H9 (cell line): ENCODE data around the gene IGF2R. TPM values are rescaled to one million over a fixed set of nuclear protein-coding genes. Genes with fewer than 3 reads are reported as not detected.

Experiments
- DNase-seq: peaks from one replicate; pipeline ENCODE4 v3.0.0-alpha.2; 2017
- H2AFZ ChIP-seq: one replicate; pipeline ENCODE4 v1.6.1; 2013; ENCODE audit warnings: mild to moderate bottlenecking, low read length, control low read depth, moderate library complexity
- H2AK5ac ChIP-seq: 2 replicates; pipeline ENCODE4 v1.6.1; 2013; ENCODE audit warnings: low read length, control low read depth, mixed read lengths; ENCODE audit not compliant: insufficient read length
- H2BK120ac ChIP-seq: one replicate; pipeline ENCODE4 v1.6.1; 2013; ENCODE audit warnings: low read depth, mild to moderate bottlenecking, low read length, control low read depth, inconsistent platforms; ENCODE audit not compliant: poor library complexity, severe bottlenecking
- H2BK12ac ChIP-seq: 2 replicates; pipeline ENCODE4 v1.6.1; 2013; ENCODE audit warnings: low read length, control low read depth, mixed read lengths, low read depth; ENCODE audit not compliant: insufficient read length
- H2BK15ac ChIP-seq: 2 replicates; pipeline ENCODE4 v1.6.1; 2013; ENCODE audit warnings: low read depth, low read length, control low read depth
- H2BK20ac ChIP-seq: one replicate; pipeline ENCODE4 v1.6.1; 2013; ENCODE audit warnings: low read depth, mild to moderate bottlenecking, low read length, control low read depth, inconsistent platforms; ENCODE audit not compliant: poor library complexity, severe bottlenecking
- H2BK5ac ChIP-seq: 2 replicates; pipeline ENCODE4 v1.6.1; 2013; ENCODE audit warnings: low read length, control low read depth, mixed read lengths; ENCODE audit not compliant: insufficient read length
- H3K14ac ChIP-seq: 2 replicates; pipeline ENCODE4 v1.6.1; 2013; ENCODE audit warnings: low read length, control low read depth; ENCODE audit not compliant: insufficient read depth
- H3K18ac ChIP-seq: 2 replicates; pipeline ENCODE4 v1.6.1; 2013; ENCODE audit warnings: low read depth, mild to moderate bottlenecking, mixed read lengths, low read length, control low read depth; ENCODE audit not compliant: insufficient read length
- H3K23ac ChIP-seq: 2 replicates; pipeline ENCODE4 v1.6.1; 2013; ENCODE audit warnings: low read length, control low read depth, mixed read lengths, low read depth; ENCODE audit not compliant: insufficient read length
- H3K23me2 ChIP-seq: 2 replicates; pipeline ENCODE4 v1.6.1; 2013; ENCODE audit warnings: low read depth, mild to moderate bottlenecking, mixed read lengths, low read length, control low read depth; ENCODE audit not compliant: insufficient read length, poor library complexity, severe bottlenecking
- H3K27ac ChIP-seq: 2 replicates; pipeline ENCODE4 v1.5.1; 2013; ENCODE audit warnings: low read length, control low read depth, mixed read lengths, low read depth; ENCODE audit not compliant: insufficient read length
- H3K27me3 ChIP-seq: 2 replicates; pipeline ENCODE4 v1.6.1; 2013; ENCODE audit warnings: low read length, control low read depth, inconsistent platforms; ENCODE audit not compliant: insufficient read depth
- H3K4ac ChIP-seq: 2 replicates; pipeline ENCODE4 v1.6.1; 2013; ENCODE audit warnings: low read depth, mild to moderate bottlenecking, control low read depth, inconsistent platforms, low read length, moderate library complexity
- H3K4me1 ChIP-seq: 2 replicates; pipeline ENCODE4 v1.6.1; 2013; ENCODE audit warnings: low read length, control low read depth, inconsistent platforms; ENCODE audit not compliant: insufficient read depth
- H3K4me2 ChIP-seq: 2 replicates; pipeline ENCODE4 v1.6.1; 2013; ENCODE audit warnings: low read length, control low read depth, mixed read lengths; ENCODE audit not compliant: insufficient read length, insufficient read depth
- H3K56ac ChIP-seq: 2 replicates; pipeline ENCODE4 v1.6.1; 2013; ENCODE audit warnings: low read depth, mild to moderate bottlenecking, mixed read lengths, low read length, control low read depth; ENCODE audit not compliant: insufficient read length
- H3K79me1 ChIP-seq: 2 replicates; pipeline ENCODE4 v1.6.1; 2013; ENCODE audit warnings: low read depth, mild to moderate bottlenecking, moderate library complexity, low read length, control low read depth, inconsistent platforms; ENCODE audit not compliant: insufficient read depth, poor library complexity, severe bottlenecking
- H3K79me2 ChIP-seq: 2 replicates; pipeline ENCODE4 v1.6.1; 2013; ENCODE audit warnings: low read length, control low read depth, inconsistent platforms; ENCODE audit not compliant: insufficient read depth
- H3K9ac ChIP-seq: 2 replicates; pipeline ENCODE4 v1.6.1; 2013; ENCODE audit warnings: low read length, control low read depth, mixed read lengths; ENCODE audit not compliant: insufficient read length; ENCODE audit errors: extremely low read depth
- H3K9me3 ChIP-seq: one replicate; pipeline ENCODE4 v1.6.1; 2013; ENCODE audit warnings: low read depth, low read length, inconsistent platforms; ENCODE audit not compliant: control insufficient read depth
- H3T11ph ChIP-seq: one replicate; pipeline ENCODE4 v1.6.1; 2013; ENCODE audit warnings: mild to moderate bottlenecking, low read length, control low read depth, inconsistent platforms
- H4K20me1 ChIP-seq: one replicate; pipeline ENCODE4 v1.6.1; 2013; ENCODE audit not compliant: control insufficient read depth, insufficient read length, insufficient read depth
- H4K5ac ChIP-seq: 2 replicates; pipeline ENCODE4 v1.6.1; 2013; ENCODE audit warnings: low read depth, mild to moderate bottlenecking, mixed read lengths, low read length, control low read depth; ENCODE audit not compliant: insufficient read length
- H4K8ac ChIP-seq: replicated peaks from 2 replicates; pipeline ENCODE4 v1.6.1; 2013; ENCODE audit warnings: low read length, control low read depth, mixed read lengths, low read depth; ENCODE audit not compliant: insufficient read length
- H4K91ac ChIP-seq: 2 replicates; pipeline ENCODE4 v1.6.1; 2013; ENCODE audit warnings: low read depth, mild to moderate bottlenecking, moderate library complexity, mixed read lengths, low read length, control low read depth; ENCODE audit not compliant: insufficient read length
- H3K27ac Mint-ChIP-seq, 3 experiments: 2 replicates in 2 of 3; 3 replicates in 1 of 3; pipeline ENCODE4 v1.8.0; 2020 to 2021; ENCODE audit warnings: mixed read lengths in 3 of 3, mild to moderate bottlenecking in 1 of 3, moderate library complexity in 1 of 3
- H3K27me3 Mint-ChIP-seq: 2 replicates; pipeline ENCODE4 v1.8.0; 2021; ENCODE audit warnings: low read depth, mild to moderate bottlenecking, moderate library complexity, mixed read lengths
- H3K36me3 Mint-ChIP-seq, 3 experiments: 2 replicates in 2 of 3; 3 replicates in 1 of 3; pipeline ENCODE4 v1.8.0; 2020 to 2021; ENCODE audit warnings: low read depth in 3 of 3, mixed read lengths in 3 of 3; ENCODE audit not compliant: insufficient read depth in 1 of 3
- H3K4me1 Mint-ChIP-seq, 2 experiments: 2 replicates each; pipeline ENCODE4 v1.8.0; 2020; ENCODE audit warnings: mixed read lengths in 2 of 2
- H3K4me3 Mint-ChIP-seq, 2 experiments: 2 replicates in 1 of 2; 3 replicates in 1 of 2; pipeline ENCODE4 v1.8.0; 2020 to 2021; ENCODE audit warnings: mild to moderate bottlenecking in 2 of 2, mixed read lengths in 2 of 2, moderate library complexity in 1 of 2
- H3K9me3 Mint-ChIP-seq, 2 experiments: 2 replicates in 1 of 2; 3 replicates in 1 of 2; pipeline ENCODE4 v1.8.0; 2020; ENCODE audit warnings: mild to moderate bottlenecking in 2 of 2, mixed read lengths in 2 of 2, moderate library complexity in 1 of 2
- CTCF ChIP-seq: fragments of 200-600 bp; sonication (generic); conservative IDR thresholded peaks from 3 replicates; pipeline ENCODE4 v1.8.0; 2021; ENCODE audit warnings: antibody characterized with exemption, mild to moderate bottlenecking
- WGBS: extraction: QIAGEN DNeasy Blood & Tissue Kit; methylation state at CpG from one replicate; pipeline ENCODE4 v1.1.7; 2013; ENCODE audit warnings: missing lambda C conversion rate, low lambda C conversion rate, mixed read lengths; ENCODE audit not compliant: insufficient read length; ENCODE audit errors: extremely low coverage; 5-methylcytosine and 5-hydroxymethylcytosine counted together
- total RNA-seq: library from RNA; stranded (reverse); gene quantifications from 2 replicates; pipeline ENCODE4 v1.2.1, GENCODE V29; 2021

The IGF2R gene
- total RNA-seq, 1 experiment from 2014 or later = 66.7 TPM

GRCh38 chr6:159998538-159998937, 29.7 kb downstream of the IGF2R start:
- H3K14ac ChIP-seq = no peak overlapping the region
- WGBS = no CpG with 5 or more reads among the region's 2 CpGs
- no peak overlapping the region for H2AFZ ChIP-seq
- no peaks in the 10 kb centered on the region for H4K20me1 ChIP-seq
- no peak overlapping the region for H3K27ac ChIP-seq
- H3K4me3 Mint-ChIP-seq = no peak overlapping the region
- H3K4me2 ChIP-seq = peak overlapping the region; percentile 14
- no peak overlapping the region for H2BK120ac ChIP-seq
- no peaks in the 10 kb centered on the region for H3K27me3 ChIP-seq
- no peak overlapping the region for H4K91ac ChIP-seq
- no peak overlapping the region for H3K18ac ChIP-seq
- no peaks in the 10 kb centered on the region for H3K9me3 ChIP-seq
- peaks cover 2% of the 10 kb centered on the region; the same call in 1 of the 2 replicates for H3K4me1 ChIP-seq
- no peak overlapping the region for H2BK20ac ChIP-seq
- no peaks in the 10 kb centered on the region for H3K27me3 Mint-ChIP-seq
- no peaks in the 10 kb centered on the region for H3K23me2 ChIP-seq
- H4K8ac ChIP-seq = no peak overlapping the region
- peaks cover 20 to 25% (median 23%) of the 10 kb centered on the region in 3 experiments for H3K36me3 Mint-ChIP-seq
- no peak for DNase-seq
- peaks cover under 1% of the 10 kb centered on the region in 2 experiments; a peak in 3 of 5 replicates for H3K9me3 Mint-ChIP-seq
- H3K27ac Mint-ChIP-seq = no peak overlapping the region
- H3K4ac ChIP-seq = no peak overlapping the region
- no peak overlapping the region for H3T11ph ChIP-seq
- peaks cover 9% of the 10 kb centered on the region for H3K79me1 ChIP-seq
- no peak overlapping the region for H2BK5ac ChIP-seq
- H3K23ac ChIP-seq = no peak overlapping the region
- peaks cover 30 to 37% of the 10 kb centered on the region in 2 experiments for H3K4me1 Mint-ChIP-seq
- no peak overlapping the region for H3K9ac ChIP-seq
- H2BK15ac ChIP-seq = no peak overlapping the region
- no peak overlapping the region for H2AK5ac ChIP-seq
- H3K79me2 ChIP-seq = peaks cover 14% of the 10 kb centered on the region; the same call in 1 of the 2 replicates
- H4K5ac ChIP-seq = no peak overlapping the region
- H3K56ac ChIP-seq = no peak overlapping the region
- no peak overlapping the region for H2BK12ac ChIP-seq
- no peak for TF ChIP-seq CTCF
